Stimulated activated CD8-positive, alpha-beta memory T cell treated with anti-CD3 and anti-CD28 coated beads, Interleukin-15, amount 100 ng/mL, for 24 hours (primary cell): ENCODE data around the gene ZNF710.

Experiments
- DNase-seq: peaks from one replicate; pipeline ENCODE4 v3.0.0-alpha.2; 2020; ENCODE audit warnings: low read depth

The ZNF710 gene

GRCh38 chr15:90040618-90041017, 39.5 kb downstream of the ZNF710 start:
- DNase-seq, result no peak

GRCh38 chr15:90042356-90042755, 41.2 kb downstream of the ZNF710 start:
- no peak for DNase-seq

- no peak for DNase-seq
These were observed 41.8 kb downstream of the ZNF710 start for GRCh38 chr15:90042766-90043529.

- no peak for DNase-seq
These were observed 42.4 kb downstream of the ZNF710 start for GRCh38 chr15:90043530-90044010.

GRCh38 chr15:90044191-90044590, 43.1 kb downstream of the ZNF710 start:
- no peak for DNase-seq

- DNase-seq, result no peak
These were observed 43.8 kb downstream of the ZNF710 start for GRCh38 chr15:90044916-90045371.

GRCh38 chr15:90046289-90046688, 45.2 kb downstream of the ZNF710 start:
- DNase-seq, result no peak

- DNase-seq, result no peak
These were observed 45.8 kb downstream of the ZNF710 start for GRCh38 chr15:90046911-90047392.

GRCh38 chr15:90047956-90048575, 46.9 kb downstream of the ZNF710 start:
- no peak for DNase-seq

GRCh38 chr15:90049030-90049429, 47.9 kb downstream of the ZNF710 start:
- DNase-seq, result no peak

GRCh38 chr15:90049666-90050604, 48.8 kb downstream of the ZNF710 start:
- no peak for DNase-seq

- DNase-seq, result no peak
These were observed 50.8 kb downstream of the ZNF710 start for GRCh38 chr15:90051874-90052273.

GRCh38 chr15:90053685-90054466, 52.8 kb downstream of the ZNF710 start:
- no peak for DNase-seq

- DNase-seq, result no peak
These were observed 53.5 kb downstream of the ZNF710 start for GRCh38 chr15:90054618-90055097.

- no peak for DNase-seq
These were observed 54.1 kb downstream of the ZNF710 start for GRCh38 chr15:90055182-90055581.

GRCh38 chr15:90056529-90056928, 55.4 kb downstream of the ZNF710 start:
- no peak for DNase-seq

GRCh38 chr15:90058308-90058707, 57.2 kb downstream of the ZNF710 start:
- no peak for DNase-seq

GRCh38 chr15:90058775-90059174, 57.7 kb downstream of the ZNF710 start:
- DNase-seq, result no peak

GRCh38 chr15:90059208-90059985, 58.3 kb downstream of the ZNF710 start:
- DNase-seq, result peak; percentile 40

- DNase-seq, result no peak
These were observed 59.7 kb downstream of the ZNF710 start for GRCh38 chr15:90060797-90061196.
